ENCODE data around the gene NHSL1.
A peak's percentile ranks its signal among the peaks of the same experiment; 100 is the strongest.

Gene NHSL1

GRCh38 chr6:138400326-138400725 is 99.0 kb downstream of the NHSL1 start:
- DNase-seq, result no peak

GRCh38 chr6:138397128-138398122 is 101.9 kb downstream of the NHSL1 start:
- DNase-seq, result no peak

- no peak for DNase-seq
These were observed 102.6 kb downstream of the NHSL1 start for GRCh38 chr6:138396709-138397108.

GRCh38 chr6:138393871-138394783 is 105.2 kb downstream of the NHSL1 start:
- DNase-seq, result no peak

- no peak for DNase-seq
These were observed 109.7 kb downstream of the NHSL1 start for GRCh38 chr6:138389551-138389950.

GRCh38 chr6:138387577-138388368 is 111.5 kb downstream of the NHSL1 start:
- DNase-seq, result peak; percentile 70

- no peak for DNase-seq
These were observed 112.4 kb downstream of the NHSL1 start for GRCh38 chr6:138386897-138387296.

GRCh38 chr6:138383776-138384175 is 115.5 kb downstream of the NHSL1 start:
- no peak for DNase-seq

GRCh38 chr6:138382498-138383265 is 116.6 kb downstream of the NHSL1 start:
- DNase-seq, result no peak

- no peak for DNase-seq
These were observed 120.8 kb downstream of the NHSL1 start for GRCh38 chr6:138378463-138378862.

- DNase-seq, result no peak
These were observed 121.5 kb downstream of the NHSL1 start, which contains the start of gene SMIM28 for GRCh38 chr6:138377844-138378243. SMIM28 (plus strand) TSS chr6:138377905; CDS start chr6:138378073, 168 bp downstream.

GRCh38 chr6:138377042-138377441 is 122.3 kb downstream of the NHSL1 start:
- no peak for DNase-seq

- no peak for DNase-seq
These were observed 124.5 kb downstream of the NHSL1 start for GRCh38 chr6:138374815-138375214.

- no peak for DNase-seq
These were observed 125.1 kb downstream of the NHSL1 start for GRCh38 chr6:138374230-138374629.

GRCh38 chr6:138372711-138373463 is 126.4 kb downstream of the NHSL1 start:
- DNase-seq, result no peak
